T-helper 2 cell treated with Interferon-gamma antibody and Interleukin-4, amounts not matched to agents 5 μg/mL and 100 μg/mL, for 36 hours (primary cell): ENCODE measurements around the gene GDF15.

Experiments
- DNase-seq: peaks from one replicate; pipeline ENCODE4 v3.0.0; 2021; ENCODE audit warnings: low spot score
- H3K27ac Mint-ChIP-seq: one replicate; pipeline ENCODE4 v1.8.0; 2021; ENCODE audit warnings: mild to moderate bottlenecking, mixed read lengths
- H3K27me3 Mint-ChIP-seq: one replicate; pipeline ENCODE4 v1.8.0; 2021; ENCODE audit warnings: low read depth, mixed read lengths
- H3K36me3 Mint-ChIP-seq: one replicate; pipeline ENCODE4 v1.8.0; 2021; ENCODE audit warnings: low read depth, mixed read lengths
- H3K4me1 Mint-ChIP-seq: one replicate; pipeline ENCODE4 v1.8.0; 2021; ENCODE audit warnings: low read depth, mixed read lengths
- H3K4me3 Mint-ChIP-seq: one replicate; pipeline ENCODE4 v1.8.0; 2022; ENCODE audit warnings: mild to moderate bottlenecking, moderate library complexity, mixed read lengths
- H3K9me3 Mint-ChIP-seq: one replicate; pipeline ENCODE4 v1.8.0; 2021; ENCODE audit warnings: mixed read lengths

Gene GDF15

DNA sequence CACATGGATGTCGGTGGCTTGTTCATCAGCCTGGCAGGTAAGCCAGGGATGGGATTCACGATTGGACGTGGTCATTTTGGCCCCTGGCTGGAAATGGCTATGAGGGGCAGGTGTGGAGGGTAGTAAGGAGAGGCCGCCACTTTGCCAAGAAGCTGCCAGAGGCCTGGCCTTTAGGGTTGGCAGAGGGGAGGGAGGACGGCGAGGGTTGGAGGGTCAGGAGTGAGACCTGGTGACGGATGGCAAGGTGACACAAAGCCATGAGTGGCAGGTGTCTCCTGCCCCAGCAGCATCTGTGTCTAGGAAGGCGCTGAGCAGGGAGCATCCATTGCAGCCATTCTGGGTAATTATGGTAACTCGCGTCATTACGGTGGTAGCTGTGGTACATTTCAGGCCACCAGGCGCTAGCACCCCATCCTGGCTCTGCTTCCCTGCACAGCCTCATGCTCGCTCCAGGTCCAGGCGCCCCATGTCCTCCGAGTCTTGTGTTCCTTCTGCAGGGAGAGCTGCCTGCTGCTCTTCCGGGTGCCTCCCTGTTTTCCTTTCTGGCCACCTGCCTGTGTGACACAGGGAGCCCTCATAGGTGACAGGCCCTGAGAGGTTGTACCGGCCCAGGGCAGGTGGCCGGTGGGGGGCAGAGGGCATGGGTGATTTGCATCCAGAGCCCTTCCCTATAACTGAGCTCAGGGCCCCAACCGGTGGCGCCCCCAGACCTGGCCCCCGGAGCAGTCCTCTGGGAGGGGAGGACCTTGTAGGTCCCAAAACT lies 37.5 kb downstream of the GDF15 start:
- peaks cover 14% of the 10 kb centered on the region for H3K36me3 Mint-ChIP-seq
- H3K4me3 Mint-ChIP-seq, result peak overlapping the region; percentile 98
- no peaks in the 10 kb centered on the region for H3K9me3 Mint-ChIP-seq
- H3K27me3 Mint-ChIP-seq, result no peaks in the 10 kb centered on the region
- DNase-seq, result no peak
- peak overlapping the region; percentile 68 for H3K27ac Mint-ChIP-seq
- H3K4me1 Mint-ChIP-seq, result peaks cover 43% of the 10 kb centered on the region

DNA sequence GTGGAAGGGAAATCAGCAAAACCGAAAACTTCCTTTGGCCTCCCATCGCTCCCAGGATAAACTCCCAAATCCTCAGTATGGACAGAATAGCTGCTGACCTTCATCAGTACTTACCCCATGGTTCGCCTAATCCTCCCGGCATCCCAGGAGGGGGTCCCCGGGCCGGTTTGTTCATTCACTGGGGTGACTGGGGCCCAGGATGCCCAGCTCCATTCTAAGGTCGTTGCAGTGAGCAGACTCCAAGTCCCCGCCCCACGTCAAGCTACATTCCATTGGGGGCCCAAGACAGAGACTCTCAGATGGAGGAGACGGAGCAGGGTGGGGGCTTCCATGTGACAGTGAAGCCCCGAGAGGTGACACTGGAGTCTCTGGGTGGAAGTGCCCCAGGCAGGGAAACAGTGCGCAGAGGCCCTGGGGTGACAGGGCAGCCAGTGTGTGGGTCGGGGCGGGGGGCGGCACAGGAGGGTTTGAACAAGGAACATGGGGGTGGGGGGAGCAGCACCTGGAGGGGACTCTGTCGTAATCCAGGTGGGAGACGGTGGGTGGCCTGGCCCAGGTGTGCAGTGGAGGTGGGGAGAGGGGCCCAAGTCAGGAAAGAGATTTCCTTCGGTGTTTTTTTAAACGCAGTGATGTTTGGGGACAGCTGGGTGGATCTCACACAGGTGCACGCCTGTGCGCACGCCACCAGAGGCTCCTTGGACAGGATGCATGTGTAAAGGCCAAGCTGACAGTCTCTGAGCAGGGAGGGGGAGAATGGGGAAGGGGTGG lies 38.3 kb downstream of the GDF15 start:
- no peak for DNase-seq
- Mint-ChIP-seq H3K4me3 (peak overlapping the region; percentile 21), H3K9me3 (no peaks in the 10 kb centered on the region), H3K36me3 (peaks cover 14% of the 10 kb centered on the region), H3K27ac (no peak overlapping the region), H3K4me1 (peaks cover 38% of the 10 kb centered on the region), H3K27me3 (no peaks in the 10 kb centered on the region)

DNA sequence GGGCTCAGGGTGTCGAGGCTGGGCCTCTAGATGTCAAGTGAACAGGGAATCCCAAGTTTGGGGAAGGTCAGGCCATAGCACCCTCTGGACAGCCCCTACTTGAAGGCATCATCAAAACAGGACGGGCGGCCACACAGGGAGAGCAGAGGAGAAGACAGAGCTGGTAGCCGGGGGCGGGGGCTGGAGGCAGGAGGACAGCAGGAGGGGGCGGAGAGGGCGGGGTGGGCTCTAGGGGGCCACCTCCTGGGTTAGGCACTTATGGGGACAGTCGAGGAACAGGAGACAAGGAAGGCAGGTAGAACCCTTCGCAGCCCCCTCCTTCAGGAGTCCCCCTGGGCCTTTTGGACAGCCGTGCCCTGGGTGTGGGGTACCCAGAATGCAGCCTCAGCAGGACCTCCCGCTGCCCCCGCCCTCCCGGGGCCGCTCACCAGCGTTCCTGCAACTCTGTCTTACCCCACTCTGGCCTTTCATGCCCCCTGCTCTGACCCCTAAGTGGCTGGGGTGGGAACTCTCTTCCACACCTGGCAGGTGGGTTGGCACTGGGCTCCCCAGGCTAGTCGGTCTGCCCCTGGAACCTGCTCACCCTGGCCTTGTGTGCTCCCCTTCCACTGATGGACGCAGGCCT lies 39.0 kb downstream of the GDF15 start:
- Mint-ChIP-seq H3K27me3 (no peaks in the 10 kb centered on the region), H3K9me3 (no peaks in the 10 kb centered on the region), H3K4me3 (peak overlapping the region; percentile 29), H3K36me3 (peaks cover 17% of the 10 kb centered on the region), H3K27ac (no peak overlapping the region), H3K4me1 (peaks cover 42% of the 10 kb centered on the region)
- no peak for DNase-seq

DNA sequence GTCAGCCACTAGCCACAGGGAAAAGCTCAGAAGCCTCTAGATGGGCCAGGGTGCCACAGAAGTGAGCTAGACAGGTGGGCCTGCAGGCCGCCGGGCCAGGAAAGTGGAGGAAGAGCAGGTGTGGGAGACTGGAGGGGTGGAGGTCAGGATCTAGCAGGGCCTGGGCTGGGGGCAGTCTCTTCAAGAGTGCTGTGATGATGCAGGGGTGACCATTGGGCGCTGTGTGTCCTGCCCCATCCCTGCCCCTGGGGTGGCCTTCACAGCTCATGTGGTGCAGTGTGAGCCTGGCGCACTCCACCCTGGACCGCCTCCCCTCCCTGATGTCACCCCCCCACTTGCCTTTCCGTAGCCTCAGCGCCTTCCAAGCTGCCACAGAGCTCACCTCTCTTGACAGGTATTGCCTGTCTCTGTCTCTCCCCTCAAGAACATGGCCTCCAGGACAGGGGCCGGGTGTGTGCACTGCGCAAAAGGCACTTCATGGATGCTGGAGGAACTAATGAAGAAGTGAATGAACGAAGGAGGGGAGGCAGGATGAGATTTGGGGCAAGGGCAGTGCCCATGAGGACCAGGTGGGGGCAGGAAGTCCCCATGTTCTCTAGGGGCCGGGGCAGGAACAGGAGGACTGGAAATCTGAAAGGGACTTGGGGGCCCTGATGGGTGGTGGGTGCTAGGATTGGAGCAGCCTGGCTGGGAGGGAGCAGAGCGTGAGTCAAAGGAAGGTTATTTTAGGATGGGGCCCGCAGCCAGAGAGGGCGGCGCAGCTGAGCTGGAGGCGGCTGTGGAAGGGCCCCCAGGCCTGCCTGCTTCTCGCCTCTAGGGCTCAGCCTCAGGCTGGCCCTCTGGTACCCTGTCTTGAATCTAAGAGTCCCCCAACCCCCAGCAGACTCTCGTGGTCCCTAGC lies 39.8 kb downstream of the GDF15 start:
- H3K36me3 Mint-ChIP-seq, result peaks cover 16% of the 10 kb centered on the region
- no peaks in the 10 kb centered on the region for H3K9me3 Mint-ChIP-seq
- peak overlapping the region; percentile 29 for H3K4me3 Mint-ChIP-seq
- H3K27me3 Mint-ChIP-seq, result no peaks in the 10 kb centered on the region
- H3K4me1 Mint-ChIP-seq, result peaks cover 43% of the 10 kb centered on the region
- peak overlapping the region; percentile 58 for H3K27ac Mint-ChIP-seq
- no peak for DNase-seq

DNA sequence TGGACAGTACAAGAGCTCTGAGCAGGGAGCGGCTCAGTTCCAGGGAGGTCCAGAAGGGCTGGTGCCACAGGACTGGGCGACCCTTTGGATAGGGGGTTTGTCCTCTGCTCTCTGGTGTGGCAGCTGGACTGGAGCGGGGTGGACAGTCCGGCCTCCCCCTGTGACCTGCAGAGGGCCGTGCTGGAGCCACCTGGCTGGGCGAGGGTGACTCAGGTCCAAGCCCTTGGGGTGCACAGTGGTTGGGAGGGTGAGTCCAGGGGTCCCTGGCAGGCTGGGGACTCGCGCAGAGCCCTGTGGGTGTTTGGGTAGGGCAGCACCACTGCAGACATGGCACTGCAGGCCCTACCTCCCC lies 40.4 kb downstream of the GDF15 start:
- DNase-seq, result no peak
- no peak overlapping the region for H3K4me3 Mint-ChIP-seq
- H3K27me3 Mint-ChIP-seq, result no peaks in the 10 kb centered on the region
- H3K27ac Mint-ChIP-seq, result no peak overlapping the region
- H3K4me1 Mint-ChIP-seq, result peaks cover 38% of the 10 kb centered on the region
- H3K9me3 Mint-ChIP-seq, result no peaks in the 10 kb centered on the region
- H3K36me3 Mint-ChIP-seq, result peaks cover 16% of the 10 kb centered on the region

DNA sequence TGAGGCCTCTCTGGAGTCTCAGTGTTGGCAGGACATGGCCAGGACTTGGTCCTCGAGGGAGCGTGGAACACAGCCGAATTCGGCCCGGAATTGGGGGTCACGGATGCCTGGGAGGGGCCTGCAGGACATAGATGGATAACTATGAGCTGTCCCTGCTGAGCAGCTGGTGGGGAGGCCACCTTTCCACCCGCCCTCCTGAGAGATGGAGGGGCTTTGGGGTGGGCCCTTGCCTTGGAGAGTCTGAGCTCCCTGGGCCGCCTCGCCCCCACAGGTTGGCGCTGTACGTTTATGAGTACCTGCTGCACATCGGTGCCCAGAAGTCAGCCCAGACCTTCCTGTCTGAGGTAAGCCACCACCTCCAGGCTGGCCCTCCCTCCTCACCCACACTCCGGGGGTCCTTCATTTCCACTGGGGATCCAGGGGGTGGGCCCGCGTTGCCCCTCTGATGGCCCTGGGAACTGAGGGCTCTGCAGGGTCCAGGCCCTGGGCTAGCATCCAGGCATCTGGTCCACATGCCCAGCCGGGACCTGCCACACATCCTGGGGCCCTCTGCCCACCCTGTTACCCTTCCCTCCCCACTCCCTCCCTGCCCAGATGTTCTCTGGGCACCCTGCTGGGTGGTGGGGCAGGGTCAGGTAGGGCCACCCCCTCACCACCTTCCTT lies 41.3 kb downstream of the GDF15 start:
- peak overlapping the region; percentile 45 for H3K27ac Mint-ChIP-seq
- no peaks in the 10 kb centered on the region for H3K9me3 Mint-ChIP-seq
- peaks cover 18% of the 10 kb centered on the region for H3K36me3 Mint-ChIP-seq
- peaks cover 29% of the 10 kb centered on the region for H3K4me1 Mint-ChIP-seq
- H3K4me3 Mint-ChIP-seq, result no peak overlapping the region
- DNase-seq, result no peak
- no peaks in the 10 kb centered on the region for H3K27me3 Mint-ChIP-seq

DNA sequence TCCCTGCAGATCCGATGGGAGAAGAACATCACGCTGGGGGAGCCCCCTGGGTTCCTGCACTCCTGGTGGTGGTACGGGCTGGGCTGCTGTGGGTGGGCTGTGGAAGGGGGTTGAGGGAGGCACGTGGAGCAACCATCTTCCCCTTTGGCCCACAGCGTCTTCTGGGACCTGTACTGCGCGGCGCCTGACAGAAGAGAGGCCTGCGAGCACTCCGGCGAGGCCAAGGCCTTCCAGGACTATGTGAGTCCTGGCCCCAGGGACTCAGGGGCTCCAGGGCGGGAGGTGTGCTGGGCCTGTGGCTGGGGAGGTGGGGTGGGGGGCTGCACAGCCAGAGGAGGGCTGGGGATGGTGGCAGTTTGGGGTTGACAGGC lies 41.8 kb downstream of the GDF15 start:
- DNase-seq, result no peak
- peak overlapping the region; percentile 10 for H3K27ac Mint-ChIP-seq
- no peak overlapping the region for H3K4me3 Mint-ChIP-seq
- H3K27me3 Mint-ChIP-seq, result no peaks in the 10 kb centered on the region
- peaks cover 25% of the 10 kb centered on the region for H3K4me1 Mint-ChIP-seq
- no peaks in the 10 kb centered on the region for H3K9me3 Mint-ChIP-seq
- H3K36me3 Mint-ChIP-seq, result peaks cover 17% of the 10 kb centered on the region

DNA sequence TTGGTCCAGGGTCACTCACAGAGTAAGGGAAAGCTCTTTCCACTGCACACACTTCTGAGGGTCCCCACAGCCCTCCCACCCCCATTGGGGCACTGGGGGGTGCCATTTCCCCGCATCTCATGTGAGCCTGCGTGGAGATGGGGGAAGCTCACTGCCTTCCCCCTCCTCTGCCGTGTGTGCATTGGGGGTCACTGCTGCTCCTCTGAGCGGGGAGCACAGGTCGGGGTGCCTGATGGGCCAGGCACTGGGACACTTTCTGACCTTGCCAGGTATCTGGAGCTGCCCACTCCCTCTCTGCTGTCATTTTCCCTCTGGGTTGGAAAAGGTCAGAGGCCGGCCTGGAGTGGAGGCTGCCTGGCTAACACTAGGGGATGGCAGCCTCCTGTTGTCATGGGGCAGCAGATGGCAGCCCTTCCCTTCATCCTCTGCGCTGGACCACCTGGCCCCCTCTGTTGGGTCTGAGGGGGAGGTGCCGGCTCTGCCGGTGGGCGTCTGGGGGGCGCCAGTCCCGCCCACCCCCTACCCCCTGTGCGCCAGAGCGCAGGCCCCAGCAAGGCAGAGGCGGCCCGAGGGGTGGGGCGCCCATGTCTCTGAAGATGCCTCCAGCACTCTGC lies 42.3 kb downstream of the GDF15 start:
- Mint-ChIP-seq H3K4me3 (no peak overlapping the region), H3K4me1 (peaks cover 20% of the 10 kb centered on the region)
- DNase-seq, result no peak

DNA sequence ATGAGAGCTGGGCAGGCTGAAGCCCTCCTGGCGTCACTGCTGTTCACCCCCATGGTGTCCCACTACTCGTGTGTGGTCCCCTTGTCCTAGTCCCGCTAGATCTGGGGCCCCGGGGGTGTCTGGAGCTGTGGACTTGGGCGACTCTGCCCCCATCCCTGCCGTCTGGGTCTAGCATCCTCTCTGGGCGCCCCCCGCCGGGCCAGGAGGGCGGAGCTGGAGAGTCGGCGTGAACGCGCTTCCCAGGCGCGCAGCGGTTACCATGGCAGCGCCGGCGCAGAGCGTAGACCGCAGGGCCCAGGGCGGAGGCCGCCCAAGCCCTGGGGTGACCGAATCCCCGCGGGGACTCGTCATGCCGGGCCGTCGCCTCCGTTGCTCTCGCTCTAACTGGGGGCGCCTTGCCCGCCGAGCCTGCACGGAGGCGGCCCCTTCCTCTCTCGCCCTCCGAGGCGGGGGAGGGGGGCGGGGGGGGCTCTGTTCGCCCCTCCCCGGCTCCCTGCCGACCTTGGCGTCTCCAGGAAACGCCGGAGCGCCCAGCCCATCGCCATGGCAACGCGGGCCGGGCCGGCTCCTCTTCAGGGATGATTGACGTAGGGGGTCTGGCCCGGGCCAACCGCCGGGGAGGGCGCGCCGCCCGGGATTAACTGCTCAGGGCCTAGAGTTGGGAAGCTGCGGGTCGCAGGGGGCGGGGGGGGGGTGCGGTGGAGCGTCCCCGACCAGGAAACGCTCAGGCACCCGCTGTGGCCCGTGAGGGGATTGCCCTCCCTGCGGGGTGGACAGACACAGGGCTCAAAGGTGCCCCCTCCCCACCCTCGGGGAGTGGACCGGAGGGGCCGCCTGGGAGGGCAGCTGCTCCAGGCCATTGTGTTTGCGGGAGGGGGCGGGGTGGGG lies 43.1 kb downstream of the GDF15 start:
- DNase-seq, result peak; percentile 80
- Mint-ChIP-seq H3K4me1 (peaks cover 18% of the 10 kb centered on the region), H3K9me3 (no peaks in the 10 kb centered on the region), H3K36me3 (peaks cover 11% of the 10 kb centered on the region), H3K27ac (peak overlapping the region; percentile 57), H3K27me3 (no peaks in the 10 kb centered on the region), H3K4me3 (peak overlapping the region; percentile 69)

More for the DNA sequence above, 42.3 kb downstream of the GDF15 start:
- Mint-ChIP-seq H3K9me3 (no peaks in the 10 kb centered on the region), H3K27me3 (no peaks in the 10 kb centered on the region), H3K36me3 (peaks cover 11% of the 10 kb centered on the region), H3K27ac (peak overlapping the region; percentile 57)

DNA sequence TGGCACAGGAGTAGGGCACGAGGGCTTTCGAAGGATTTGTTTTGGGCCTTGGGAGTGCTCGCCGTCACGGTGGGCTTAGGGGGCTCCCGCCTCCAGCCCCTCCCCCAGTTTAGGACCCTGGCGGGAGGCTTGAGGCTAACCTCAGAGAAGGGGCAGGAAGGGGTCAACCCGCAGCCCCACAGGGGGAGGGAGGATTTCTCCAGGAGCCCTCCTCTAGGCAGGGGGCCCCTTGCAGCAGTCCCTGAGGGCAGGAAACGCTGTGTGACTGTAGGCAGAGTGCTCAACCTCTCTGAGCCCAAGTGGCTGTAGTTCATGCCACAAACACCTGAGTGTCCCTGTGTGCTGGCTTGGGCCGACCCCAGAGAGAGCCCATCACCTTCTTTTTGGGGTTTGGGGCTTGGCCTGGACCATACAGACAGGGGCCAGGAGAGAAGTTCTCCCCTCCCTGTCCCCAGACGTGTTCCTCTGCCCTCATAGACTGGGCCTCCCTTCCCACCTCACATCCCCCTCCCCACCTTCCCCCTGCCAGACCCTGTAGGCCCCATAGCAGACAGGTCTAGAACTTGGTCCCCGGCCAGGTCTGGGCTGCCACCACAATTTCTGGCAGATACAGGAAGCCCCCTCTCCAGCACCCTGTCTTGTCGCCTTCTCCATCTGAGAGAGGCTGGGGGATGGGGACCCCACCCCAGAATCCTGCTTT lies 43.9 kb downstream of the GDF15 start:
- peaks cover 17% of the 10 kb centered on the region for H3K36me3 Mint-ChIP-seq
- no peak for DNase-seq
- H3K27ac Mint-ChIP-seq, result peak overlapping the region; percentile 52
- H3K4me1 Mint-ChIP-seq, result peaks cover 11% of the 10 kb centered on the region
- peak overlapping the region; percentile 69 for H3K4me3 Mint-ChIP-seq
- no peaks in the 10 kb centered on the region for H3K27me3 Mint-ChIP-seq
- H3K9me3 Mint-ChIP-seq, result no peaks in the 10 kb centered on the region

DNA sequence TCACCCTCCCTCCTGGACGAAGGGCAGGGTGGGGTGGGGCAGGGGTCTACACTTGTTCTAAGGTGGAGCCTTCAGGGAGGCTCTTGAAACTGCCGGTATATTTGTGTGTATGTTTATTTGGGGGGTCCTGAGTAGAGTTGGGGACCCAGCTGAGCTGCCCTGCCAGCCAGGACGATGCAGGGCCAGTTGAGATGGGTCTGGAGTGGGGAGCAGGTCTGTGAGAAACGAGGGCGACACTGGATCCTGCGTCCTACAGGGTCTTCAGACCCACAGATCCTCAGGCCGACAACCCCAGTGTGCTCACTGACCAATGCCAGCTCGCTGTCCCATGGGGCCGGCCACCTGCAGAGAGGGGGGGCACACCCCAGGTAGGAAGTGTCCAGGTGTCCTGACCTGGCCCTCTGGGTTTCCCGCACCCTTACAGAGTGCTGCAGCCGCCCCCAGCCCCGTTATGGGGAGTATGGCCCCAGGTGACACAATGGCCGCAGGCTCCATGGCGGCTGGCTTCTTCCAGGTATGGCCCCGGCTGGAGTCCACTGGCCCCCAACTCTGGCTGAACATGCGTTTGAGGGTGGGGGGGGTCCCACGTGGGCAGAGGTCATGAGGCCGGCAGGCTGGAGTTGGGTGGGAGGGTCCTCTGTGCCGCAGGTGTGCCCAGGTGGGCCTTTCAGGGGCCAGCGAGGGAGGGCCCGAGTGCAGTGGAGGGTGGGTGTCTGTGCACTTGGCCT lies 44.6 kb downstream of the GDF15 start:
- peak overlapping the region; percentile 26 for H3K4me3 Mint-ChIP-seq

More for the DNA sequence above, 44.6 kb downstream of the GDF15 start:
- Mint-ChIP-seq H3K27me3 (no peaks in the 10 kb centered on the region), H3K36me3 (peaks cover 17% of the 10 kb centered on the region), H3K27ac (peak overlapping the region; percentile 55), H3K4me1 (peaks cover 11% of the 10 kb centered on the region), H3K9me3 (no peaks in the 10 kb centered on the region)
- DNase-seq, result no peak
